GM21390 (cell line): ENCODE results near the gene VPS25.
A peak's percentile ranks its signal among the peaks of the same experiment; 100 is the strongest.

Experiments used
- ATAC-seq: cut with Tn5 transposase; IDR thresholded peaks from one replicate; pipeline ENCODE4 v1.9.1; 2021; ENCODE audit not compliant: unreplicated experiment

VPS25 gene

DNA sequence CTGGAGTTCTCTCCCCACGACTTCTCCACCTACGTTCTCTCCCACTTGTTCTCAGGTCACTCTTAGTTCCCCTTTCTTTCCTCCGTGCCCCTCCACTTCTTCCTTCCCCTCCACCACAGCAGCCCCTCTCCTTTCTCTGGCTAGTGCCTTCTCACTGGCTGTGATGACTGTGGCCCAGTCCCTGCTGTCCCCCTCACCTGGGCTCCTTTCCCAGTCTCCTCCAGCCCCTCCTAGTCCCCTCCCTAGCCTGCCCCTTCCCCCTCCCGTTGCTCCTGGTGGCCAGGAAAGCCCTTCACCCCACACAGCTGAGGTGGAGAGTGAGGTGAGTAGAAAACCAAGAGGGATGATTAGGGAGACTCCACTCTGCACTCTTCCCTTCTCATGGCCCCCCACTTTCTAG, 21.8 kb downstream of the VPS25 start:
- no peak for ATAC-seq

DNA sequence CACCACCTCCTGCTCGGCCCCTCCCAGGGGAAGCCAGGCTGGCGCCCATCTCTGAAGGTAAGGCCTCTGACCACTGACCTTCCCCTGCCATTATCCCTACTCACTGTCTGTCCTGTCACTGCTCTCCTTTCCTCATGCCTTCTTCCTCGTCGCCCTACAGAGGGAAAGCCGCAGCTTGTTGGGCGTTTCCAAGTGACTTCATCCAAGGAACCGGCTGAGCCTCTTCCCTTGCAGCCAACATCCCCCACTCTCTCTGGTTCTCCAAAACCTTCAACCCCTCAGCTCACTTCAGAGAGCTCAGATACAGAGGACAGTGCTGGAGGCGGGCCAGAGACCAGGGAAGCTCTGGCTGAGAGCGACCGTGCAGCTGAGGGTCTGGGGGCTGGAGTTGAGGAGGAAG, 22.2 kb downstream of the VPS25 start:
- no peak for ATAC-seq

DNA sequence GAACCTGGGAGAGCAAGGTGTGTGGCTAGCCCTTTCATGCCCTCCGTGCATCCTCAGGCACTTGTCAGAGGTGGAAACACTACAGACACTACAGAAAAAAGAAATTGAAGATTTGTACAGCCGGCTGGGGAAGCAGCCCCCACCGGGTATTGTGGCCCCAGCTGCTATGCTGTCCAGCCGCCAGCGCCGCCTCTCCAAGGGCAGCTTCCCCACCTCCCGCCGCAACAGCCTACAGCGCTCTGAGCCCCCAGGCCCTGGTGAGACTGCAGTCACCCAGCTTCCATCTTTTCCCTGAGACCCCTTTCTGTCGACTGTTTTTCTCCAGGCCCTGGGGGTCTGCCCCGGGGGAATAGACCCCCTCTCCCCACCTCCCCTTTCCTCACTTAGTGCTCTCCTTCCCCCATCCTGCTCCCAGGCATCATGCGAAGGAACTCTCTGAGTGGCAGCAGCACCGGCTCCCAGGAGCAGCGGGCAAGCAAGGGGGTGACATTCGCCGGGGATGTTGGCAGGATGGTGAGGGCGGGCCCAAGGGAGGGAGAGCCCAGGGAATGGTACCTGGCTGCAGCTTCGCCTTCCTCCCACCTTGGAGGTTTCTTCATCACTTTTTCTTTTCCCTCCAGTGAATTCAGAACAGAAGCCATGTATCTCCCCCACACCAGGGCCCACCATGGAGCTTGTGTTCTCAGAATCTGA, 23.0 kb downstream of the VPS25 start:
- ATAC-seq = no peak

DNA sequence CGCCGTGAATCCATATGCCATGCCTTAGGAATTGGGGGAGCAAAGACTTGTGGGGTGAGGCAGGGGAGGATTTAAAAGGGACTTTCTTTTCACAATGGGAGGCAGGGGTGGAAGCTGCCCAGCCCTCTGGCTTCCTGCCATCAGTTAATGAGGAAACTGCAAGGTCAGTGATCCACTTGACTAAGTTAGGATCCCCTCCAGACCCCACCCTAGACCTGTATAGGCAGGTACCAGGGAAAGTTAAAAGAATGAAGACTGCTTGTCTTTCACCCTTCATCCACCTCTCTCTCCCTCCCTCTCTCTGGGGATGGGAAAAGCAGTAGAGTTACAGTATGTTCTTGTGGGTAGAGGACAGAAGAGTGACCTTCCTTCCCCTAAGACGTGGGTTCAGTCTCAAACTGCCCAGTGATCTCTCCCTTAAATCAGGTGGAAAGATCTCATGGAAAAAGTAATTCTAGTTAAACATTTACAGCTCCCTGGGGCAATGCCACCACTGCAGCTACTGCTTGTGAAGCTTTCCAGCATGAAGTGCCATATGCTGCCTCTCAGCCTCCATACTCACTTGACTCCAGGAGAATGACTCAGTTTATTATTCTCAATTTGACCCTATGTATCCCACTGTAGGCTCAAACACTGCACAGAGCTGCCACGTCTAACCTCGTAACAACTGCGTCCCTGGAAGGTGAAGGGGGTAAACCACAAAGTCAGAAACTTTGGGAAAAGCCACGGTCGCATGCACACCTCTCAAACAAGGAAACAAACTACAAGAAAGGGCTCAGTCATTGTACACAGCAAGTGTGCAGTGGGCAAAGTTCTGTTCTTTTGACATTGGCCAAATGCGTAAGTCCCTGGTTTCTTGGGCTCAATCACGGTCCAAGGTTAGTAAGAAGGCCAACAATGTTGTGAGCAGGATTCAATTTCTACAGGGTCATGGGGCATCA, 24.1 kb downstream of the VPS25 start:
- no peak for ATAC-seq

DNA sequence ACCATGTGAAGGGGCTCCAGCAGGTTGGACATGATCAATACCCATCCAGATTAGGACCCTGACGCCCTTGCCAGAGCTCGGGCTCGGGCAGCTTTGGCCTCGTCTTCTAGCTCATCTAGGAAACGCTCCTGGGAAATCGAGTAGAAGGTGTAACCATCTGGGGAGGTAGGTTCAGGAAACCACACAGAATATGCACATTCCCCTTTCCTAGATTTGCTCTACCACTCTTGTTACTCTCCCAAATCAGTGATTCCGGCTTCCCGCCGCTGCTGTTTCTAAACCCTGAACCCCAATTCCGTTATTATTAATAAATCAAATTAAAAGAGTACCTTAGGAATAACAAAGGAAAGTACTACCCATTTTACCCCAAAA, 24.7 kb downstream of the VPS25 start:
- no peak for ATAC-seq

DNA sequence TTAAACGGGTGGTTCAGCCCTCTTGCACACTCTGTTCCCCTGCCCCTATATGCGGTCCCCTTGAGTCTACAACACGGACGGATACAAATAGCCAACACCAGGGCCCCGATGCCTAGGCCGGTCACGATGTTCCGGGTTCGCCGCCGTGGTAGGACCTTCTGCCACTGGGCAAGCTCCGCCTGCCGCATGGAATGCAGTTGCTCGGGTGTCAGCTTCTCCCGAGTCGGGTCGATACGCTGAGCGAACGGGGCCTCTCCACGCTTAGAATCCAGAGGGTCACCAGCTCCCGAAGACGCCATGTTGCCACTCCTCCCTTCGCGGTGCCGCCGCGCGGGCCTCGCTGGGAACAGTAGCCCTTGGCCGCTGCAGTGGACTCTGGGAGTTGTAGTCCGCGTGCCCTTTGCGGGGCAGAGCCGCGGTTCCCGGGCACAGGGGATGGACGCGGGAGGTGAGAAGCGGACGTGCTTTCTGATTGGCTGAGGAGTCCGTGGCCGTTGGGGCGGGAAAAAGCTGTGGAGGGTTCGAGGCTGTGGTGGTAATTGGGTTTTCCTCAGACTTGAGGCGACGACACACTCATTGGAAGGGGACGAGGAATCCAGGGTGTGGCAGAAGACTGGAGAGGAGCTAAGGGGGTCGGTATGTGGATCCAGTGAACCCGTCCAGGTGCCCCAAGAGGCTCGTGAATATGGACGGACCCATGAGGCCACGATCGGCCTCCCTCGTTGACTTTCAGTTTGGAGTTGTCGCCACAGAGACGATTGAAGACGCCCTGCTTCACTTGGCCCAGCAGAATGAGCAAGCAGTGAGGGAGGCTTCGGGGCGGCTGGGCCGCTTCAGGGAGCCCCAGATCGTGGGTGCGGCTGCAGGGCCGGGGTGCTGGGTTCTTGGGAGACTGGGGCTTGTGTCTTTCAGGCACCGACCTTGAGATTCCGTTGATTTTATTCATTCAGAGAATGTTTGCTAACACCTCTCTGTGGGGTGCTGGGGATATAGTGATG, 25.4 kb downstream of the VPS25 start, which contains the start of the genes CNTD1 and COA3:
TSS of gene CNTD1 (plus strand) at position 479 of the 998 bp plus-strand sequence. CDS start at position 686, 207 bp downstream.
TSS of gene COA3 (minus strand) at position 322 of the 998 bp plus-strand sequence. CDS start at position 299, 23 bp downstream.
- peak; percentile 69 for ATAC-seq

DNA sequence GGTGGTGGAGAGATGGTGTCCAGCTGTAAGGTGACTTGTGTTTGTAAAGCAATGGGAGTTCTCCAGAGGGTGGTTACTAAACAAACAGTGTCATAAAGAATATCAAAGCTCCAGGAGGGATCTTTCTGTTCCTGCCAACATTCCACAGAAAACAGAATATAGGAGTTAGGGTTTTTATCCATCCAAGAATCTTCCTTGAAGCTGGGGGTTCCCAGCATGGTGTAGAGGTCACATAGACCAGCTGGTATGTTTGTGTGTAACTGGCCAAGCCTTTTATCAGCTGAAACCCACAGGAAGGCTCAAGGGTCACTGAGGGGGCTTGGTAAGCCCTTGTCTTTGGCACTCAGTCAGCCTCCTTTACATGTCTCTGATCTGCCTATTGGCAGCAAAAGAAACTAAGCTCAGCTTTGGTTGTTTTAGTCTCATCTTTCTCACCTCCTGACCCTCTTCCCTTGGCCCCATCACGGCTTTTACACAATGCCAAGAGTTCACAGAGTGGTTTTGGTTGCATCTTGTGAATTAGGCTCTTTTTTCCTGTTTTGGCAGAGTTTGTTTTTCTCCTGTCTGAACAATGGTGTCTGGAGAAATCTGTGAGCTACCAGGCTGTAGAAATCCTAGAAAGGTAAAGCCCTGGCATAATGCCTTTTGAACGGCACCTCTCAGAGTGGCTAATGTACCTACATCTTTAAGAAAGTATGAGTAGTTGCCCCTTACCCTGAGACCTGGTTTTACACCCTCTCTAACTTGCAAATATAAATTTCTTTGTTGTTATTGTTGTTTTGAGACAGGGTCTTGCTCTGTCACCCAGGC, 30.0 kb downstream of the VPS25 start:
- ATAC-seq = no peak

DNA sequence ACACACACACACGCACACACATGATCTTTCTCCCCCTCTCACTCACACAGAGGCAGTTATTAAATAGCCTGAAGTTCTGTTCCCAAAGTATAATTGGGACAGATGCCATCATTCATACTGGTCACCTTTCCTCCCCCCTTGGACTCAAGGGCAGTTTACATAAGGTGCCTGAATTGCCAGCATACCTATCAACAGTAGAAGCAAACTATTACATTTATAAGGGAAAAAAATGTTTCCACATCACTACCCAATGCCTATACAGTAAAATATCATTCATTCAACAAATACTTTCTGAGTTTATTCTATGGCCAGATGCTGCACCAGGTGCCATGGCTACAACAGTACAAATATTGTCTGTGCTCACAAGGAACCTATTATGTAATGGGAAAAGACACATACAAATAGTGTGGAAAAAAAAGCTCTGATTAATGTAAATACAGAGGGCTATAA, 31.7 kb downstream of the VPS25 start:
- ATAC-seq = no peak

DNA sequence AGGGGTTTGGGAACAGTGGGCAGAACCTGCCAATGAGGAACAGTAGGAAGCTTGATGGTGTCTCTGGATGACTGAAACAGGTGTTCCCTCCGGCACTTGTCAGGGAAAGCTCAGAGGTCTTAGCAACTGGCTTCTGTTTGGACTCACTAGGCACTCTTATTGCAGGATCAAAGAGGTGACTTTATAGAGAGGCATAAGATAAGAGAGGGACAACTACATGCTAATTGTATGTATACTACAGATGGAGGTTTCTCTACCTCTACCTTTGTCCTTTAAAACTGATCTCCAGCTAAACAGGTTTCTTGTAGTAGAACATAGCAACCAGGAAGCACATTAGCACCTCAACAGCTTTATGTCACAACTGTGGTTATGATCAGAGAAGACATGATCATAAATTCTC, 33.0 kb downstream of the VPS25 start:
- ATAC-seq = no peak

DNA sequence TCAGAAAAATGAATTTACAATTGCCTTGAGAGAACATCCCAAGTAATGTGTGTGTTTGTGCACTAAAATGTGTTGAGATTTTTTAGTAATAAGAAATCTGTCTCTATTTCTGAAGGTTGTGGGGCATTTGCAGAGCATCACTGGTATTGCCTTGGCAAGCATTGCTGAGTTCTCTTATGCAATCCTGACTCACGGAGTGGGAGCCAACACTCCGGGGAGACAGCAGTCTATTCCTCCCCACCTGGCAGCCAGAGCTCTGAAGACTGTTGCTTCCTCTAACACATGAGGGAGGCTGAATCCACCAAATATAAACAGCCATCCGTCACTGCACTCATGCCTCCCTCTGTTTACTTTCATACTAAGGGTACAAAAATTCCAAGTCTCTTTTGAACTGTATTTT, 36.0 kb downstream of the VPS25 start:
- ATAC-seq = no peak

DNA sequence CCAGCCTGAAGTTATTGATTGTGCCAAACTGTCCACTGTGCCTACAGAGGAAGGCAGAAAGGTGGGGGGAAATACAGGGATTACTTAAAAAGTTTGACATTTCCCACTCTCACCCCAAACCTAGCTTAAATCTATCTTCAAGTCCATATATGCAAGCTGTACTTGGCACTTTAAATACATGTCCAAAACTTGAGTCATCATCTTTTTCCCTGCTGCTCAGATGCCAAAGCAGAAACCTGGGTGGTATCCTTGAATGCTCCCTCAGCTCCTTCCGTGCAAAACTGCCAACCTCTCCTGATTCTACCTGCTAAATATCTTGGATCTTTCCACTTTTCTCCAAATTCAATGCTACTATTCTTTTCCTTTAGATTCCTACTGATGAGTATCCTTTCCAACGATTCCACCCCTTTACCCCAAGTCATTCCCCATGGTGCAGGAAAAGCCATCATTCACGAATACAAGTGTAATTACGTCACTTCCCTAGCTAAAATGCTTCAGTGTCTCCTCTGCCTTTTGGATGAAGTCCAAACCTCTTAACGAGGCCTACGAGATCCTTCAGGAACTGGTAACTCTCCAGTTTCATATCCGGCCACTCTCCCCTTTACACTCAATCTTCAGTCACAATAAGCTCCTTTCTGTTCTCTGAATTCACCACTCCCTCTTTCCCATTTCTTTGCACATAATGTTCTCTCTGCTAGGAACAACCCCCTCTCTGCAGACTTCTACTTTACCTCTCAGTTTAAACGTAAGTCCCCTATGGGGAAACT, 41.6 kb downstream of the VPS25 start:
- no peak for ATAC-seq

DNA sequence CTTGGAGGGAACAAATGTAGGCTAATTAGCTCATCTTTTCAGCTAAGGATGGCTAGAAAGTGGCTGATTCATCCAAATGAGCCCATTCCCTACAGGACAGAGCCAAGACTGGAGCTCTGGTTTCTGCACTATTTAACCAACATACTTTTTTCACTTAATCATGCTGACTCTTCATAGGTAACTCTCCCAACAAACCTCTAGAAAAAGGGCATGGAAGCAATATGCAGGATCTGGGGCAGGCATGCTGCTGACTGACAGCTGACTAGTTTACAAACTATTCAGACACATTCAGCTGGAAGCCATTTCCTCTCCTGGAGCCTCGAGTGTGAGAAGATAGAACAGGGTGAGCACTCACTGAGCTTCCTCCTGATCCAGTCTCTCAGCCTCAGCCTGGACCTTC, 44.6 kb downstream of the VPS25 start:
- no peak for ATAC-seq

DNA sequence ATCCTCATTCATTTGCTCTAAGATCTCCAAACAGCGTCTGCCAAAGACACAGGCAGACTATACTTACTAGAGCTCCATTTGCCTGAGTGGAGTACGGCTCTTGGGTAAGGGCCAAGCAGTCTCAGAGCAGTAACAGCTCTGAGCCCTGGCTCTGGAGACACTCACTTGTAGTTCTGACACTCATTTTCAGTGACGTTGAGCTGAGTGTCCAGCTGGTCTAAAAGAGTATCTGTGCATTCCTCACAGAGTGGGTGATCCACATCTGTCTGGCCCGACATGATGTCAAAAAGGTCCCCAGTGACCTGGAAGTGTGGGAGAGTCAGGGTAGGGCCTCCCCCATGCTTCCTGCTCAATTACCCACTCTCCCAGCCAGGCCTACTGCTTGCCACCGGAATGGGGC, 45.1 kb downstream of the VPS25 start:
- ATAC-seq = no peak

DNA sequence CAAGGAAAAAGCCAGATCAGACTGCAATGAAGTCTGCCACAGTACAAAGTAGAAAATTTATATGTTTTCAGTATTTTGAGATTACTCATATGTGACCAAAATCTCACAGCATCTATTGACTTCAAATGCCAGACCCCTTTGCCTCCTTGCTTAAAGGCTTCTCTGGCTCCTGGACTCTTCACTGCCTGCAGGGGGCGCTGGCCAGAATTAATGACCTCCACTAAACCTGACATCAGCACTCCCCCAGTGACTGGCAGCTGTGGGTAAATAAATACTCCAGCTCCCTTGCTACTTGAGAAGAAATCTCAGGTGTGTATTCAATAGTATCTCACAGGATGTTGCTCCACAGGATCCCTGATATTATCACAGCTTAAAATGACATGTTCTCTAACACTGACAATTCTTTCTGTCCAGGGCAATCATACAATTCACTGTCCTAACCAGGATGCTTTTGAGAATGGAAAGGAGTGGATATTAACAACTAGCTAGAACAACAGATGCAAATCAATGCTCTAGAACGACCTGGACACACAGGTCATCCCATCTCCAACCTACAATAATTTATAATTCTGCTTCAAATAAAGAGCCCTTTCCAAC, 46.8 kb downstream of the VPS25 start:
- ATAC-seq = no peak

DNA sequence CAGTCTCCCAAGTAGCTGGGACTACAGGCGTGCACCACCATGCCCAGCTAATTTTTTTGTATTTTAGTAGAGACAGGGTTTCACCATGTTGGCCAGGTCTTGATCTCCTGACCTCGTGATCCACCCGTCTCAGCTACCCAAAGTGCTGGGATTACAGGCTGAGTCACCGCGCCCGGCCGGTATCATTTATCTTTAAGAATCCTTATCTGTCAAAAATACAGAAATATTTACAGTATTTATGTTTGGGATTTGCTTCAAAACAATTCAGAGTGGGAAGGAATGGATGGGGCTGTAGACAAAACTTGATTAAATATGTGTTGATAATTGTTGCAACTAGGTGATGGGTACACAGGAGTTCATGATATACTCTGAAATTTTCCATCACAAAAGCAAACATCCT, 47.9 kb downstream of the VPS25 start:
- no peak for ATAC-seq

DNA sequence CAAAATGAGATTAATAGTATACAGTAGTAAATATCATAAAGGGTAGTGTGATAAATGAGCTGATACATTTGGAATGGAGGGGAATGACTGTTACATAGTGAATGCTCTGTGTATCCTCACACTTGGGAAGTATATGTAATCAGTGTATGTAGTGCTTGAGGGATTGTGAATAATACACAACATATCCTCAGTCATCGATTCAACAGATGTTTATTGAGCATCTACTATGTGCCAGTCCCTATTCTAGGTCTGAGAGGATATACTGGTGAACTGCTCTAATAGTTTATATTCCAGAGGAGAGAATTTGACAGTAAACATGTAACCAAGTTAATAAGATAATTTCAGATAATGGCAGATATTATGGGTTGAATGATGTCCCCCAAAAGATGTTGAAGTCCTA, 54.2 kb downstream of the VPS25 start:
- ATAC-seq = no peak
